Small intestine (tissue), 7 donors: ENCODE measurements around the gene SMIM17. TPM values are rescaled to one million over a fixed set of nuclear protein-coding genes. Genes with fewer than 3 reads are reported as not detected.

Experiments
- DNase-seq, 2 donors: peaks; one replicate each; pipeline versions ENCODE4 v3.0.0 to v3.0.0-alpha.2; 2013
- FAIRE-seq: peaks from 2 replicates; lab custom pipeline; 2012; peaks lifted over from hg19 to GRCh38; lab: Jason Lieb, UNC
- H3K27ac ChIP-seq, 3 donors: one replicate each; pipeline ENCODE4 v1.5.1; 2013; ENCODE audit warnings: low read length in 2 of 3, mild to moderate bottlenecking in 2 of 3, control low read depth in 1 of 3, inconsistent platforms in 1 of 3, low read depth in 1 of 3, moderate library complexity in 1 of 3
- H3K27me3 ChIP-seq, 3 donors: one replicate each; pipeline ENCODE4 v1.6.1; 2013; ENCODE audit warnings: low read length in 3 of 3, inconsistent platforms in 1 of 3; ENCODE audit not compliant: control insufficient read depth in 3 of 3, insufficient read depth in 3 of 3
- H3K36me3 ChIP-seq, 3 donors: one replicate each; pipeline ENCODE4 v1.6.1; 2013; ENCODE audit warnings: low read length in 3 of 3, inconsistent platforms in 1 of 3, low read depth in 1 of 3, mild to moderate bottlenecking in 1 of 3, moderate library complexity in 1 of 3; ENCODE audit not compliant: control insufficient read depth in 3 of 3, insufficient read depth in 2 of 3
- H3K4me1 ChIP-seq, 3 donors: one replicate each; pipeline ENCODE4 v1.6.1; 2013; ENCODE audit warnings: low read length in 2 of 3, inconsistent platforms in 1 of 3, low read depth in 1 of 3, mild to moderate bottlenecking in 1 of 3, moderate library complexity in 1 of 3; ENCODE audit not compliant: control insufficient read depth in 3 of 3, insufficient read depth in 2 of 3
- H3K4me3 ChIP-seq, 3 donors: one replicate each; pipeline ENCODE4 v1.5.1; 2013; ENCODE audit warnings: low read length in 3 of 3, control low read depth in 1 of 3, inconsistent platforms in 1 of 3, low read depth in 1 of 3, mild to moderate bottlenecking in 1 of 3, moderate library complexity in 1 of 3
- H3K9me3 ChIP-seq, 2 donors: one replicate each; pipeline ENCODE4 v1.6.1; 2013; ENCODE audit warnings: low read depth in 1 of 2, low read length in 1 of 2; ENCODE audit not compliant: control insufficient read depth in 2 of 2, insufficient read depth in 1 of 2
- WGBS, 3 donors: extraction: QIAGEN DNeasy Blood & Tissue Kit; methylation state at CpG; one replicate each; pipeline ENCODE4 v1.1.7; 2013; 5-methylcytosine and 5-hydroxymethylcytosine counted together
- polyA plus RNA-seq, 4 donors: library from polyadenylated mRNA; stranded (reverse) in 3 of 4; unstranded in 1 of 4; fragments of 200-250 nt in 3 of 4; fragments of 120-200 nt in 1 of 4; gene quantifications; one replicate each; pipeline versions ENCODE4 v1.2.1 to v1.2.3, GENCODE V29; 2013
- donor health status: healthy with polysubstance abuse.
- donor health status: control.
- donor health status: control.
- donor health status: Bipolar disorder and iron deficiency.
- donor health status: healthy.

Gene SMIM17
- polyA plus RNA-seq, 4 donors: 0.09 to 0.55 TPM; not detected in 2

GRCh38 chr19:56705939-56706338 lies 63.0 kb downstream of the SMIM17 start:
- Histone ChIP-seq H3K9me3 (no peaks in the 10 kb centered on the region), H3K36me3 (no peaks in the 10 kb centered on the region), H3K4me3 (no peak overlapping the region), H3K4me1 (no peaks in the 10 kb centered on the region), H3K27ac (no peak overlapping the region), H3K27me3 (no peaks in the 10 kb centered on the region)
- no peak for DNase-seq
- no peak for FAIRE-seq
- 54 to 82% (median 63%) methylated on average over 1 of the region's 1 CpG for WGBS, 3 donors

Other genes starting within 250 kb of the SMIM17 start
- gene ZNF582, start 249.6 kb upstream of the SMIM17 start, polyA plus RNA-seq: 1 to 10 TPM in 3 of 4 donors, under 1 TPM in 1; 0.45 to 5.6 (median 1.8) TPM
- 1 to 10 TPM in 2 of 4 donors, under 1 TPM in 2; 0.45 to 4.1 (median 0.96) TPM for gene ZNF583, start 238.8 kb upstream of the SMIM17 start, polyA plus RNA-seq
- 1 to 10 TPM in 1 of 4 donors, under 1 TPM in 1, not detected in 2; 0.73 to 9.5 TPM for gene ZNF667, start 165.8 kb upstream of the SMIM17 start, polyA plus RNA-seq
- 10 to 100 TPM in 1 of 4 donors, 1 to 10 TPM in 1, under 1 TPM in 2; 0.22 to 10.0 (median 0.91) TPM for gene ZNF471, start 135.3 kb upstream of the SMIM17 start, polyA plus RNA-seq
- gene ZFP28, start 104.2 kb upstream of the SMIM17 start, polyA plus RNA-seq: 1 to 10 TPM in 2 of 4 donors, under 1 TPM in 2; 0.22 to 6.1 (median 1.1) TPM
- 1 to 10 TPM in 2 of 4 donors, under 1 TPM in 2; 0.54 to 7.4 (median 1.3) TPM for gene ZNF470, start 75.7 kb upstream of the SMIM17 start, polyA plus RNA-seq
- 1 to 10 TPM; 1.4 to 3.7 (median 2.5) TPM for gene ZNF71, start 47.9 kb upstream of the SMIM17 start, polyA plus RNA-seq
- 1 to 10 TPM in 1 of 4 donors, under 1 TPM in 1, not detected in 2; 0.76 to 2.5 TPM for gene ZNF835, start 28.6 kb downstream of the SMIM17 start, polyA plus RNA-seq
- gene PEG3, start 197.6 kb downstream of the SMIM17 start, polyA plus RNA-seq: 1 to 10 TPM in 2 of 4 donors, under 1 TPM in 1, not detected in 1; 0.27 to 5.9 (median 2.2) TPM
- gene ZIM2, start 197.6 kb downstream of the SMIM17 start, polyA plus RNA-seq: under 1 TPM in 1 of 4 donors, not detected in 3; 0.30 TPM